Measurements from ENCODE around the gene OTUB1. TPM values are rescaled to one million over a fixed set of nuclear protein-coding genes. Genes with fewer than 3 reads are reported as not detected.

OTUB1 gene
- total and polyA plus RNA-seq, 2 of the 13 experiments (the other 11 are each of a cell fraction or from before 2014, with no cell fraction given): 58.8 to 130 TPM

DNA sequence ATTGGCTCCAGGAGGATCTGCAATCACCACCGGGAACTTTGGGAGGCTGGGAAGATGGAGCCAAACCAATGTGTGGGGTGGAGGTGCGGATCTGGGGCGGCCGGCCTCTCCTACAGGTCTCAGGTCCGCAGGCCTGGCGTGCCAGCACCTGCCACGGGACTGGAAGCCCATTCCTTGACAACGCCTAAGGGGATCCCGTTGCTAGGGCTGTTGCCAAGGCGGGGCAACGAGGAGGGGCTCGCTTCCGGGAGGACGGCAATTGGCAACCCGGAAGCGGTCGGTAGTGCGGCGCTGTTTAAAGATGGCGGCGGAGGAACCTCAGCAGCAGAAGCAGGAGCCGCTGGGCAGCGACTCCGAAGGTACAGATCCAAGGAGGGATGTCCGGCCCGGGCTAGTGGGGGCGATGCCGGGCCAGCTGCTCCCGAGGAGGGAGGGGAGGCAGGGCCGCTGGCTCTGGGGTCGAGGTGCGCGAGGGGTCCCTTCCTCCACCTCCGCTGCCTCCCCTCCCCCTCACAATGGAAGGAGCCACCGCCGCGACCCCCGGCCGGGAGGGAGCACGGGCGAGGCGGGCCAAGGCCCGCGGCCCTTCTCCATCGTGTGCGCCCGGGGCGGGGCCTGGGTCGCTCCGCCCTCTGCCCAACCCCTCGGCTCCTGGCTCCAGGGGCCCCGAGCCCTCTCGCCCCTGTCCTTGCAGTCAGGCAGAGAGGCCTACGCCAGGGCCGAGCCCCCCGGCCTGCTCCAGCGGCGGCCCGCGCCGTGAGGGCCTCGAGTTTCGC lies at the start of gene OTUB1 (continued):
- TF ChIP-seq, protein P1, sequence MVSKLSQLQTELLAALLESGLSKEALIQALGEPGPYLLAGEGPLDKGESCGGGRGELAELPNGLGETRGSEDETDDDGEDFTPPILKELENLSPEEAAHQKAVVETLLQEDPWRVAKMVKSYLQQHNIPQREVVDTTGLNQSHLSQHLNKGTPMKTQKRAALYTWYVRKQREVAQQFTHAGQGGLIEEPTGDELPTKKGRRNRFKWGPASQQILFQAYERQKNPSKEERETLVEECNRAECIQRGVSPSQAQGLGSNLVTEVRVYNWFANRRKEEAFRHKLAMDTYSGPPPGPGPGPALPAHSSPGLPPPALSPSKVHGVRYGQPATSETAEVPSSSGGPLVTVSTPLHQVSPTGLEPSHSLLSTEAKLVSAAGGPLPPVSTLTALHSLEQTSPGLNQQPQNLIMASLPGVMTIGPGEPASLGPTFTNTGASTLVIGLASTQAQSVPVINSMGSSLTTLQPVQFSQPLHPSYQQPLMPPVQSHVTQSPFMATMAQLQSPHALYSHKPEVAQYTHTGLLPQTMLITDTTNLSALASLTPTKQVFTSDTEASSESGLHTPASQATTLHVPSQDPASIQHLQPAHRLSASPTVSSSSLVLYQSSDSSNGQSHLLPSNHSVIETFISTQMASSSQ (IDR thresholded peaks at IDR 0.05; ENCODE audit: low read depth): no peak
- TF ChIP-seq, protein P1 (CRISPR knock-in tag; IDR thresholded peaks at IDR 0.05; ENCODE audit: borderline replicate concordance): peak; percentile 69; the same call in 1 of the 2 replicates
- TF ChIP-seq, protein P2, sequence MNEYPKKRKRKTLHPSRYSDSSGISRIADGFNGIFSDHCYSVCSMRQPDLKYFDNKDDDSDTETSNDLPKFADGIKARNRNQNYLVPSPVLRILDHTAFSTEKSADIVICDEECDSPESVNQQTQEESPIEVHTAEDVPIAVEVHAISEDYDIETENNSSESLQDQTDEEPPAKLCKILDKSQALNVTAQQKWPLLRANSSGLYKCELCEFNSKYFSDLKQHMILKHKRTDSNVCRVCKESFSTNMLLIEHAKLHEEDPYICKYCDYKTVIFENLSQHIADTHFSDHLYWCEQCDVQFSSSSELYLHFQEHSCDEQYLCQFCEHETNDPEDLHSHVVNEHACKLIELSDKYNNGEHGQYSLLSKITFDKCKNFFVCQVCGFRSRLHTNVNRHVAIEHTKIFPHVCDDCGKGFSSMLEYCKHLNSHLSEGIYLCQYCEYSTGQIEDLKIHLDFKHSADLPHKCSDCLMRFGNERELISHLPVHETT (CRISPR knock-in tag; conservative IDR thresholded peaks at IDR 0.05): no peak; the same call in 1 of the 2 replicates
- TF ChIP-seq MIXL1 (CRISPR knock-in tag; IDR thresholded peaks at IDR 0.05): peak; percentile 41
- TF ChIP-seq NFKB2 (CRISPR knock-in tag; IDR thresholded peaks at IDR 0.05; ENCODE audit: borderline replicate concordance): peak; percentile 84; the same call in 1 of the 2 replicates
- no peak for TF ChIP-seq ZNF333 (CRISPR knock-in tag; IDR thresholded peaks at IDR 0.05; ENCODE audit: borderline replicate concordance)
- TF ChIP-seq BORCS8-MEF2B (CRISPR knock-in tag; IDR thresholded peaks at IDR 0.05): peak; percentile 18; the same call in 1 of the 2 replicates
- TF ChIP-seq ZBTB20 (CRISPR knock-in tag; IDR thresholded peaks at IDR 0.05; ENCODE audit: borderline replicate concordance, low read depth): no peak
- no peak for TF ChIP-seq FOSL1 (CRISPR knock-in tag; IDR thresholded peaks at IDR 0.05; ENCODE audit: borderline replicate concordance)
- TF ChIP-seq, protein P3, sequence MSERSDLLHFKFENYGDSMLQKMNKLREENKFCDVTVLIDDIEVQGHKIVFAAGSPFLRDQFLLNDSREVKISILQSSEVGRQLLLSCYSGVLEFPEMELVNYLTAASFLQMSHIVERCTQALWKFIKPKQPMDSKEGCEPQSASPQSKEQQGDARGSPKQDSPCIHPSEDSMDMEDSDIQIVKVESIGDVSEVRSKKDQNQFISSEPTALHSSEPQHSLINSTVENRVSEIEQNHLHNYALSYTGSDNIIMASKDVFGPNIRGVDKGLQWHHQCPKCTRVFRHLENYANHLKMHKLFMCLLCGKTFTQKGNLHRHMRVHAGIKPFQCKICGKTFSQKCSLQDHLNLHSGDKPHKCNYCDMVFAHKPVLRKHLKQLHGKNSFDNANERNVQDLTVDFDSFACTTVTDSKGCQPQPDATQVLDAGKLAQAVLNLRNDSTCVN (CRISPR knock-in tag; IDR thresholded peaks at IDR 0.05; ENCODE audit: borderline replicate concordance): peak; percentile 54; the same call in 1 of the 2 replicates
- peak; percentile 84 for TF ChIP-seq ATF7-NPFF (CRISPR knock-in tag; IDR thresholded peaks at IDR 0.05; ENCODE audit: low read depth)
- no peak for TF ChIP-seq MBNL3 (CRISPR knock-in tag; conservative IDR thresholded peaks at IDR 0.05)
- TF ChIP-seq GATA4 (IDR thresholded peaks at IDR 0.05; ENCODE audit: borderline replicate concordance, low read depth): no peak
- TF ChIP-seq, protein P4, sequence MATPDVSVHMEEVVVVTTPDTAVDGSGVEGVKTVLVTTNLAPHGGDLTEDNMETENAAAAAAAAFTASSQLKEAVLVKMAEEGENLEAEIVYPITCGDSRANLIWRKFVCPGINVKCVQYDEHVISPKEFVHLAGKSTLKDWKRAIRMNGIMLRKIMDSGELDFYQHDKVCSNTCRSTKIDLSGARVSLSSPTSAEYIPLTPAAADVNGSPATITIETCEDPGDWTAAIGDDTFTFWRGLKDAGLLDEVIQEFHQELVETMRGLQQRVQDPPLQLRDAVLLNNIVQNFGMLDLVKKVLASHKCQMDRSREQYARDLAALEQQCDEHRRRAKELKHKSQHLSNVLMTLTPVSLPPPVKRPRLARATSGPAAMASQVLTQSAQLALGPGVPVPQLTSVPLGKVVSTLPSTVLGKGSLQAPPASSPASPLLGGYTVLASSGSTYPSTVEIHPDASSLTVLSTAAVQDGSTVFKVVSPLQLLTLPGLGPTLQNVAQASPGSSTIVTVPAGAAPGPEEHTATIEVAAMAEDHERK (CRISPR knock-in tag; IDR thresholded peaks at IDR 0.05; ENCODE audit: low read depth): no peak
- peak; percentile 95 for TF ChIP-seq SNAI1 (CRISPR knock-in tag; IDR thresholded peaks at IDR 0.05; ENCODE audit: borderline replicate concordance)
- TF ChIP-seq ZNF567 (CRISPR knock-in tag; IDR thresholded peaks at IDR 0.05; ENCODE audit: borderline replicate concordance): no peak
- peak; percentile 86 for TF ChIP-seq AGO2 (optimal IDR thresholded peaks at IDR 0.05; ENCODE audit: low read depth, low read length)
- TF ChIP-seq REXO4 (CRISPR knock-in tag; IDR thresholded peaks at IDR 0.05; ENCODE audit: borderline replicate concordance): no peak
- TF ChIP-seq CCDC6 (CRISPR knock-in tag; IDR thresholded peaks at IDR 0.05): no peak
- peak; percentile 80; the same call in 1 of the 2 replicates for TF ChIP-seq ZNF34 (CRISPR knock-in tag; IDR thresholded peaks at IDR 0.05; ENCODE audit: borderline replicate concordance)
